HG02642 (cell line): ENCODE results near the gene MINDY3.
"Not testable (repeated sequence)": the region's sequence is repeated elsewhere in the genome, so short reads cannot be mapped to it uniquely, and the experiment has no call there.

ENCODE experiments used
- ATAC-seq: cut with Tn5 transposase; IDR thresholded peaks from one replicate; pipeline ENCODE4 v1.9.1; 2021; ENCODE audit warnings: mild to moderate bottlenecking; ENCODE audit not compliant: unreplicated experiment, poor library complexity

Gene MINDY3

DNA sequence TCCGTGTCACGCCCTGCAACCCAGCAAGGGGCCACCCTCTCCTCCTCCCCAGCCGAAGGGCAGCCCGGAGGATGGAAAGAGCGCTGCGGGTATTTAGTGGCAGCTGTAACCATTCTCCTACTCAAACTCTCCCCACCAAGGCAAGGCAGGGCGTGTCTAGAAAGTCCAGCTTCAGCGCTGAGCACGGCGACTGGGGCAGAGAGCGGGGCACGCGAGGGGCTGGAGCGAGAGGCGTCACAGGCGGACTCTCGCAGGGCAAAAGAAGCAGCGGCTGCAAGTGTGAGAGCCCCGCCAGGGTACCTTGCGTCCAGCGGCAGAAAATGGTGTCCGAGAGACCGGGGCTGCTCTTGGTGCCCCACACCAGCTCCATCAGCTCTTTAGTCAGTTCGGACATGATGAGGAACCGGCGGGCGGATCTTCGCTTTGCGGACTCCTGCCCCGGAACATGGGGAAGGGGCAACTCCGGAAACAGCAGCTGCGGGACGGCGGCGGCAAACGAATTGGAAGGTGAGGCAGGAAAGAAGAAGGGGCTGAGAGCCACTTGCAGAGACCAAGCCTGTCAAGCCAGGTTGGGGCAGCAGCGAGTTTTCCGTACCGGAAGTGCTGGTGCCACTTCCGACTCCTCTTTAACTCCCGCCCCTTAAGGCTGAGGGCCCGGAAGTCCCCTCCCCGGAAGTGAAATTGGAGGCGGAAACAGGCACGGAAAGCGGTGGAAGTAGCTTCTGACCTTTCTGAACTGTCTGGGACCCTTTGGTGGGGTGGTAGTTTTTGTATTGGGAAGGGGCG is at the start of gene MINDY3:
TSS of gene MINDY3 (minus strand) at position 602 of the 786 bp plus-strand sequence. CDS start at position 394, 208 bp downstream.
- peak; percentile 97 for ATAC-seq

DNA sequence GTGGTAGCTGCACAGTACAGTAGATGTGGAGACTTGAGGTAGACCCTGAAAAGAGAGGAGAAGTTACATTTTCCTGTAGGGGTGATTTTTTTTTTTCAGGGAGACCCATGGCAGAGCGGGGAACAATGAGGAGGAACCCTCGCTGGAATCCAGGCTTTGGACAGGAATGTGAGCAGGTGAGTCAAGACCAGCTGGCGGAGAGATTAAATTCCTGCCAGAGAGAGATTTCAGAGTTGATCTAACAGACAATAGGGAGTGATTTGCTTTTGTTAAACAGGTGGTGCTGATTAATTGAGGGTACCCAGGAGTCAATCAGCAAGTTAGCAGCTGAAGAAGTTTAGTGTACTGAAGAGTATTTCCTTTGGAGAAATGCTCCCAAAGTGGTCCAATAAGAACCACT is 41.6 kb upstream of the MINDY3 start:
- ATAC-seq = no peak

DNA sequence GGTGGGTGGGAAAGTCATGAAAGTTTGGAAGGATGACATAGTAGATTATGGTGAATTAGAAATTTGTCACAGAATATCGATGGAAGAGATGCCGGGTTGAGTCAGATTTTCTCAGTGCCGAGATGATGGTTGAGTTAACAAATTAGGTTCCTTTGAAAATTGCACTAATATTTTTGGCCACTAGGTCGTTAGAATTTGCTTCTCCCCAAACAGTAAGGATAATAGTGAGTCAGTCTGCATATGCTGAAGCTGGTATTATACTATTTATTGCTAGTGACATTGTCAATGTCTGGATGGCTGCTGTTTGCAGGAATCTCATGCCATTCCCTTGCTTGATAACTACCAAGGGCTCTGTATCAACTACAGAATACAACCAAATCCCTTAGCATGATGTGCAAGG is 37.7 kb upstream of the MINDY3 start:
- no peak for ATAC-seq

DNA sequence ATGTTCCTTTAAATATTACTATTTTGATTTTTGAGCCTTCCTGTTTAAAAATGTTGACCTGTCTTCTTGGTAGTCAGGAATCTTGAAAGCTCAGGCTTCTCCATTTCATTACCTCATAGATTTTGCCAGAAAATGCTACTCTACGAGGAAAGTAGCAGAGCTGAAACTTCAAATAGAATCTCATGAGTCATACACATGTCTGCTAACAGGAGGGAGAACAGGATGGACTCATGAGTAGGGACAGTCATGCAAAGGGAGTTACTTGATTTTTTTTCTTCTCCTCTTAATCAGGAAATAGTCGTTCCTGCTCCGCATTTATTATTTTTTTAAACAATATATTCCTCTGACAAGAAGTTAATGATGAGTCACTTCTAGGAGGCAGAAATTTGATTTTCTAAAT is 37.0 kb upstream of the MINDY3 start:
- no peak for ATAC-seq

DNA sequence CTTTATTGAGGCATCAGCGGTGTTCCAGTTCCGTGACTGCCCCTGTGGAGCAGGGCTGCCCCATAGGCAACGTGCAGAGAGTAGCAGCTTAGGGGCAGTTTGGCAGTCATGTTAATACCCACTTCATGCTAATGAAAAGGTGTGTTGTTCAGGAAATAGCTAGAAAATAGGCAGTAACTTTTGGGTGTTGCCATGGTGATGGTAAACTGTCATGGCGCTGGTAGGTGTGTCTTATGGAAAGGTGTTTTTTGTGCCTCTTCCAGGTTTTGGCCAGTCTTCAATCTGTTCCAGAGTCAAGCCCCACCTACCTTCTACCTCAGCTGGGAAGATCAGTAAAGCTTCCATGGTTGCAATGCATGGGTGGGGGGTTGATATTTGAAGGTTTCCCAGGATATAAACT is 36.3 kb upstream of the MINDY3 start:
- ATAC-seq = no peak

DNA sequence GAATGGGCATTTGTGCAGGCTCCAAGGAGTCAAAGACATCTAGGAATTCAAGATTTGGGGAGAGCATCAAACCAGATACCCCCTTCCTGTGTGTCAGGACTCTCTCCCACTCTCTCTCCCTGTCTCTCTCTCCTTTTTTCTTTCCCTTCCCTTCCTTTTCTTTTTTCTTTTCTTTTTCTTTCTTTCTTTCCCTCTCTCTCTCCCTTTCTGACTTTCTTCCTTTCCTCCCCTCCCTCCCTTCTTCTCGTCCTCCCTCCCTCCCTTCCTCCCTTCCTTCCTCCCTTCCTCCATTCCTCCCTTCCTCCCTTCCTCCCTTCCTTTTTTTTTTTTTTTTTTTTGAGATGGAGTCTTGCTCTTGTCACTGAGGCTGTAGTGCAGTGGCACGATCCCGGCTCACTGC is 24.1 kb upstream of the MINDY3 start:
- ATAC-seq = no peak

DNA sequence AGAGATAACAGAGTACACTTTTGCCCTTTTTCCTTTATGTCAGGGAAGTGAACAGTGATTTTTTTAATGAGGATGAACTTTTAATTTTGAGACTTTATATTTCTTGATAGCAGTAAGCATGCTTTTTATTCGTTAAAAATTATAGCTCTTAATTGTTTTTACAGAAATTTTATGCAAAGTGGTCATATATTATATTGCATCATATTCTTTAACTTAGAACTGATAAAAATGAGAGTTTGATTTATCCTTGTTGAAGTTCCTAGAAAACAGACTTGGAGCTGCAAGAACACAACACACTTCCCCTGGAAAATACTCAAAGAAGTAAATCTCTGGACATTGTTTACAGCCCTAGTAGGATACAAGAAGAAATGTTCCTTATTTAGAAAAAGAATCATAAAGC is 21.2 kb upstream of the MINDY3 start:
- ATAC-seq = no peak

DNA sequence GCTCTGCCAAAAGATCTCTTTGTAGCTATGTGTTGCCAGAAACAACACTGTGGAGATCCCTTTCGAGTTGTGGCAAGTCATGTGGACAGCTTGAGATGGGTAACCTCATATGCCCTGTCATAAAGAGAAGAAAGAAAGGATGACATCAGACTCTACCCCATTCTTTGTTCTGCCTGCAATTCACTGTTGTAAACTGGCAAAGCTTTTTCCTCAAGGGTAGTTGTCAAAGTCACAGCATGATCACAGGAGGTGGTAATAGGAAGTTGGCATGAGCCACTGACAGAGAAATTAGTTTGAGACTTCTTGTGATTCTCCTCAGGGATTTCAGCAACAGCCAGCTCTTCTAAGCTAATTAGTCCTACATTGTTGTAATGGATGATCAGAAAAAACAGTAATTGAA is 19.4 kb upstream of the MINDY3 start:
- ATAC-seq = no peak

DNA sequence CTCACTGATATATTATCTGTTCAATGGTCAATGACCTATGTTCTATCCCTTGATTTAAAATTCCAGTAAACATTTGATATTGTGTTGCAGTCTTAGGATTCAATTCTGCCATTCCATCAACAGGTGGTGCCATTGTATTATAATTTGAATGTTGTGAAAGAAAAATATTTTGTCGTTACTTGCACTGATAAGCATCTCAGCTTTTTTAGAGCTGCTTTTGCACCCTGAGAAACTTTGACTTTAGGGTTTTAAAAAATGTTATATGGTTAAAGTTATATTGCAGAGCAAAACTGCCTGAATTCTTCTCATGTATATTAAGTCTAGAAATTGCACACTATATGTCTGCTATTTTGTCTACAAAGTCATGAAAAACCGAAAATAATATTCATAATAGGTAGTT is 18.8 kb upstream of the MINDY3 start:
- no peak for ATAC-seq

DNA sequence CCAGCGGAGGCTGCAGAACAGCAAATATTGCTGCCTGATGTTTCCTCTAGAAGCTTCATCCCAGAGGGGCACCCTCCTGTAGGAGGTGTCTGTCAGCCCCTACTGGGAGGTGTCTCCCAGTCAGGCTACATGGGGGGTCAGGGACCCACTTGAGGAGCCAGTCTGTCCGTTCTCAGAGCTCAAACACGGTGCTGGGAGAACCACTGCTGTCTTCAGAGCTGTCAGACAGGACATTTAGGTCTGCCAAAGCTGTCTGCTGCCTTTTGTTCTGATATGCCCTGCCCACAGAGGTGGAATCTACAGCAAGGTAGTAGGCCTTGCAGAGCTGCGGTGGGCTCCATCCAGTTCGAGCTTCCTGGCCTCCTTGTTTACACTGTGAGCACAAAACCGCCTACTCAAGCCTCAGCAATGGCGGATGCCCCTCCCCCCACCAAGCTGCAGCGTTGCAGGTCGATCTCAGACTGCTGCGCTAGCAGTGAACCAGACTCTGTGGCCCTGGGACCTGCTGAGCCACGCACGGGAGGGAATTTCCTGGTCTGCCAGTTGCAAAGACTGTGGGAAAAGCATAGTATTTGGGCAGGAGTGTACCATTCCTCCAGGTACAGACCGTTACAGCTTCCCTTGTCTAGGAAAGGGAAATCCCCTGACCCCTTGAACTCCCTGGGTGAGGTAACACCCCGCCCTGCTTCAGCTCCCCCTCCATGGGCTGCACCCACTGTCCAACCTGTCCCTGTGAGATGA is 17.7 kb upstream of the MINDY3 start:
- ATAC-seq = no peak

DNA sequence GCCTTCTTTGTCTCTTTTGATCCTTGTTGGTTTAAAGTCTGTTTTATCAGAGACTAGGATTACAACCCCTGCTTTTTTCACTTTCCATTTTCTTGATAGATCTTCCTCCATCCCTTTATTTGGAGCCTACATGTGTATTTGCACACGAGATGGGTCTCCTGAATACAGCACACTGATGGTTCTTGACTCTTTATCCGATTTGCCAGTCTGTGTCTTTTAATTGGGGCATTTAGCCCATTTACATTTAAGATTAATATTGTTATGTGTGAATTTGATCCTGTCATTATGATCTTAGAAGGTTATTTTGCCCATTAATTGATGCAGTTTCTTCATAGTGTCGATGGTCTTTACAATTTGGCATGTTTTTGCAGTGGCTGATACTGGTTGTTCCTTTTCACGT is 16.0 kb upstream of the MINDY3 start:
- ATAC-seq = not testable (repeated sequence)

DNA sequence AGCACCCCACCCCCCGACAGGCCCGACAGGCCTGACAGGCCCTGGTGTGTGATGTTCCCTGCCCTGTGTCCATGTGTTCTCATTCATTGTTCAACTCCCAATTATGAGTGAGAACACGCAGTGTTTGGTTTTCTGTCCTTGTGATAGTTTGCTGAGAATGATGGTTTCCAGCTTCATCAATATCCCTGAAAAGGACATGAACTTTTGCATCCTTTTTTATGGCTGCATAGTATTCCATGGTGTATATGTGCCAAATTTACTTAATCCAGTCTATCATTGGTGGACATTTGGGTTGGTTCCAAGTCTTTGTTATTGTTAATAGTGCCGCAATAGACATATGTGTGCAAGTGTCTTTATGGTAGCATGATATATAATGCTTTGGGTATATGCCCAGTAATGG is 12.3 kb upstream of the MINDY3 start:
- ATAC-seq = not testable (repeated sequence)

DNA sequence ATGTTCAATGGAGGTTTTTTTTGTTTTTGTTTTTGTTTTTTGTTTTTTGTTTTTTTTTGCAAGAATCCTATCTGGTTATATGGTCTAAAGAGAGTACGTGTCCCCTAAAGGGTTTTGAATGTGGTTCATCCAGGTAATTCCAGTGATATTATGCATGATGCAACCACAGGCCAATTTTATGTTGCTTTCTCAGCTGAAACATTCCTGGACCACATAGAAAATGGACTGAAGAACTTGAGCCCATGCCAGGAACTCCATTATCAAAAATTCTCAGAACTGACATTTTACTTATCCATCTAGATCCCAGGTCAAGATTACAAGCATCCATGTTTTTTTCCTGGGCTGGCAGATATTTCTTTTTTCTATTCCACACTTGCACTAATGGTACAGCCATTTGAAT is 11.5 kb upstream of the MINDY3 start:
- no peak for ATAC-seq

DNA sequence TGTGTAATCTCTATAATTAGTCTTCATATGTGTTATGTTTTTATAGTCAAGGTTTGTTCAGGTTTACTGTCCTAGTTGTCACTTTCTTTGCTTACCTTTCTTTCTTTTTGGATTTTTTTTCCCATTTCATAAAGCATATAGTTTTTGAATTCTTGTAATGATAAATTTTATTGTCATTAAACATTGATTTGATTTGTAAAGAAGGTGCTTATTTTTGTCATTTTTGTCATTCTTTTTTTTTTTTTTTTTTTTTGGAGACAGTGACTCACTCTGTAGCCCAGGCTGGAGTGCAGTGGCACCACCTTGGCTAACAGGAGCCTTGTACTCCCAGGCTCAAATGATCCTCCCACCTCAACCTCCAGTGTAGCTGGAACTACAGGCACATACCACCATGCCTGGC is 9.6 kb upstream of the MINDY3 start:
- no peak for ATAC-seq

DNA sequence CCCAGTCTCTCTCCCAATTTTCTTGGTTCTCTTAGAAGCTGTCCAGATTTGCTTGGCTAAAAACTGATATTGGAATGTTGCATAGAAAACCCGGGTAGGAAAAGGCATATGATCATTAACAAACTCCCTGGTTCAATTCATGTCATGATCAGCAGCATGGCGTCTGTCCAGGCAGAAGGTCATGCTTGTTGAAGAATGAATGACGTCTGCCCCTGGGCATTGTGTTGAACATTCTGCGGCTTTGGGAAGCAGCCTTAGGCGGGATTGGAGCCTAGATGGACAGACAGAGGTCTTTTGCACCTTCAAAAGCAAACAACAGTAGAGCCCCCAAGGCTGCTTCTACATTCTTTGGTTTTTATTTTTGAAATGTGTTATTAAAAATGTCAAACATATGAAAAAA is 7.7 kb upstream of the MINDY3 start:
- ATAC-seq = no peak

DNA sequence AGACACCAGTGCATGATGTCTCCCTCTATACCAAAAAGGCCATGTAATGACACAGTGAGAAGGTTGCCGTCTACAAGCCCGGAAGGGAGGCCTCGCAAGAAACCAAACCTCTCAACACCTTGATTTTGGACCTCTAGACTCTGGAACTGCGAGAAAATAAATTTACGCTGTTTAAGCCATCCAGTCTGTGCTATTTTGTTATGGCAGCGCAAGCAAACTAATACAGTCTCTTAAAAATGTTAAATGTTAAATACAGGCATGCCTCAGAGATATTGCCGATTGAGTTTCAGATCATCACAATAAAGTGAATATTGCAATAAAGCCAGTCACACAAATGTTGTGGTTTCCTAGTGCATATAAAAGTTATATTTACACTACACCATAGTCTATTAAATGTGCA is 5.0 kb upstream of the MINDY3 start:
- ATAC-seq = no peak

DNA sequence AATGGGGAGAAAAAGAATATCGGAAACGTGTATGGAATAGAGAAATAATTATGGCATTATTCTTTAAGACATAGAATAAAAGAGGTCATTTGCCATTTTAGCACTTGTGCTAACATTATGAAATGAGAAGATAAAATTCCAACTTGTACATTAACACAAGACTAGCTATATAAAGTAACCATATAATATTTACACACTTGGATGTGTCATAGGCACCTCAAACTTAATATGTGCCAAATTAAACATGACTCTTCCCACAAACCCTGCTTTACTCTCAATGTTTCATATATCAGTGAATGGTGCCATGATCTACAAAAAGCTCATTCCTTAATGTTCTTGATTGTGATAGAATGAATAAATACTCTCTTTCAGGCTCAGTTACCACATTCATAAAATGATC is 4.1 kb upstream of the MINDY3 start:
- ATAC-seq = no peak

DNA sequence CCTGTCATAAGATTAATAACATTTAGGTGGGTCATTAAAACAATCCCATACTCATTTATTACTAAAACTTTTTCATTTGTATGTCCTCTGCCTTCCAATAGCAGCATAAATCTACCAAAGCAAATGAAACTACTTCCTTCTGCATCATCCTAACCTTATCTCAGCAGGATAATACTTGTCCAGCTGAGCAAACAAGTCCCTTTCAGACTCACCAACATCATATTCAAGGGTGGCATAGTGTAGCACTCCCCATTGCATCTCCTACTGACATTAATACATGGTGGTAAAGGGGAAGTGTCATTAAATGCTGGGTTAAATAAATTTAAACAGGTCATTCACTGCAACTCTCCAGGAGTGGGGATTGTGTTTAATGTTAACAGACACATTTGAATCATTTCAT is 3.4 kb upstream of the MINDY3 start:
- no peak for ATAC-seq

DNA sequence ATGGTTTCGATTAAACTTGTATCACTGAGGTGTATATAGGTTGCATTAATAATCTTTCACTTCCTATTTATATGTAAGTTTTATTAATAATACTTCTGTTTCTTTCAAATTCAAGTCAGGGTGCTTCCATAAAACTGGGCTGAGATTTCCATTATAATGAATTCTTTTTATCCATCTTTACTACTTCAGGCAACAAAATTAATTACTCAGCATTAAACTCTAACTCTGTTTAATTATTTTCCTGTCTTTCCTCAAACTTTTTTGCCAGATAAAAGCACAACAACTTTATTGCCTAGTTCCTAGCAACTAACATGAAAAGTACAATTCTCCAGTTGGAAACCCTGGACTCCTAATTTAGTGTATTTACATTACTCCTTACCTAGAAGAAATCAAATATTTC is 3.0 kb upstream of the MINDY3 start:
- ATAC-seq = no peak

DNA sequence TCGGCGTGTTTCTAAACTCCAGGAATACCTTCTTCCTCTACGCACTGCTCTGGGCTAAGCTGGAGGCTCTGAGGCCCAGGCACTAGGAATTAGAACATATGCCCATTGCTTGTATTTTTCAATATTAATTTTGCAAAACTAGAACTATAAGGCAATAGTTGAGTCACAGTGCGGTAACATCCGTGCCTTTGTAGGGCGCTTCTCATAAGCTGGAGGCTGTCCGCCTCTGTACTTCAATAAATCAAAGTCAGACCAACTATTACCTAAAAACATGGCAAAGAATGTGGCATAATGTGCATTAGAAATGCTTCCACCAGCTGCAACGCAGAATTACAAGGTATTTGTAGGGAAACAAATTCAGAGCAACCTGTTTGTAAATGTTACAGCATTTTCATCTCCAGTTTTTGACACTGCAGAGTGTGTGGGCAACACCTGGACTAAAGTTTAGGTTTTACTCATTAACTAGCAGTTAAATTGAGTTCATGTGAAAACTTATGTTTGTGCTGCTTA is 440 bp upstream of the MINDY3 start:
- ATAC-seq = no peak

DNA sequence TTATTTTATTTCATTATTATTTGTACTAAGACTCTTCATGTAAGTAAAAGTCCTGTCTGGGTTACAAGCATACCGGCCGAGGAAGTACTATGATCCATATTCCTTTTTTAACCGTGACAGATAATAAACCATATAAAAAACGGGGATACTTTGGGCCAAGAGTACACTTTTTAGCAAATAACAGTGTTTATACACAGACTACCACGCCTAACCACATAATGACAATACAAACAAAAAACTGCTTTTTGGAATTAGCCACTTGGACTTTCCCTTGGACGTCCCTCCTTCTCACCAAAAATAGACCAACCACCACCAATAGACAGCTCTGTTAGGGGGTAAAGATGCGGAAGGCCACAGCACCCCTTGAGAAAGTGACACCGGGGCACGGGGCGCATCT is 800 bp downstream of the MINDY3 start:
- no peak for ATAC-seq

DNA sequence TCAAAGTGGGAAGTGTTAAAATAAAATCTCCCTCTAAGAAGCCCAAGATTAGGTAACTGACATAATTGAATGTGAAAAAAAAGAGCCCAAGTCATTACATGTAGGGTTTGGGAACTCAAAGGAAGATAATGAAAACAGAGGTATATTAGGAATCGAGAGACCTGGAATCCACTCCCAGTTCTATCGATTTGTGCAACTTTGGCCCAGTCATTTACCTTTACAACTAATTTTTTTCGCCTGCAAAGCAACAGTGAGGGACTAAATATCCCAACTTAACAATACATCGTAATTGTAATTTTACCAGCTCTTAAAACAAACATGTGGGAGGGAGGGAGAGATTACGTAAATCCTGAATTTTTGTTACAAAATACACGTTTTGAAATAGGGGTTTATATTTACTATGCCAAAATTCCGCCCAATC is 1.4 kb downstream of the MINDY3 start:
- no peak for ATAC-seq
